ENCODE data around the gene PLEKHJ1. TPM values are rescaled to one million over a fixed set of nuclear protein-coding genes. Genes with fewer than 3 reads are reported as not detected.

Gene PLEKHJ1
- total and polyA plus RNA-seq, 2 of the 8 experiments (the other 6 are each of a cell fraction or from before 2014, with no cell fraction given) = 135 to 187 TPM

GRCh38 chr19:2273356-2274184 is 37.4 kb upstream of the PLEKHJ1 start (continued):
- no peak for TF ChIP-seq CHD1 (IDR thresholded peaks at IDR 0.05; ENCODE audit: low read depth, low read length)
- TF ChIP-seq BRCA1 (IDR thresholded peaks at IDR 0.05; ENCODE audit: low read depth, low read length) = no peak
- TF ChIP-seq CBX8 (IDR thresholded peaks at IDR 0.05; ENCODE audit: borderline replicate concordance, low read depth, low read length) = no peak
- no peak for TF ChIP-seq BACH1 (IDR thresholded peaks at IDR 0.05; ENCODE audit: low read length)
- TF ChIP-seq TAF1 (IDR thresholded peaks at IDR 0.05; ENCODE audit: low read depth, low read length) = peak; percentile 49
- no peak for TF ChIP-seq RXRA (IDR thresholded peaks at IDR 0.05; ENCODE audit: insufficient read depth, low read depth, low read length)
- no peak for TF ChIP-seq HDAC2 (IDR thresholded peaks at IDR 0.05; ENCODE audit: borderline replicate concordance in 1 of 2, low read depth in 2 of 2, low read length in 2 of 2)
- peak; percentile 98 for TF ChIP-seq GABPA (IDR thresholded peaks at IDR 0.05; ENCODE audit: borderline replicate concordance, insufficient read depth, low read length)
- TF ChIP-seq CTBP2 (IDR thresholded peaks at IDR 0.05; ENCODE audit: borderline replicate concordance, insufficient read depth, insufficient read length, low read length) = no peak
- TF ChIP-seq HDAC6 (IDR thresholded peaks at IDR 0.05; ENCODE audit: low read depth, low read length) = no peak
- peak; percentile 82 for TF ChIP-seq TAF7 (optimal IDR thresholded peaks at IDR 0.05; ENCODE audit: borderline replicate concordance, low read depth, low read length)
- TF ChIP-seq POU5F1 (IDR thresholded peaks at IDR 0.05; ENCODE audit: low read depth, low read length) = peak; percentile 6; the same call in 1 of the 2 replicates
- TF ChIP-seq SP1 (IDR thresholded peaks at IDR 0.05; ENCODE audit: low read depth, low read length) = no peak
- no peak for TF ChIP-seq KDM1A (IDR thresholded peaks at IDR 0.05; ENCODE audit: borderline replicate concordance, low read length)
- no peak for TF ChIP-seq JUN (IDR thresholded peaks at IDR 0.05; ENCODE audit: low read depth, low read length)
- TF ChIP-seq CHD2 (IDR thresholded peaks at IDR 0.05; ENCODE audit: low read length) = peak; percentile 45
- no peak for TF ChIP-seq KDM4A (IDR thresholded peaks at IDR 0.05; ENCODE audit: low read depth, low read length, severe bottlenecking)
- no peak for TF ChIP-seq SP4 (IDR thresholded peaks at IDR 0.05; ENCODE audit: low read length)
- no peak for TF ChIP-seq EZH2 (IDR thresholded peaks at IDR 0.05; ENCODE audit: low read depth, low read length, severe bottlenecking)
- no peak for TF ChIP-seq E2F6 (IDR thresholded peaks at IDR 0.05)
- peak; percentile 41 for TF ChIP-seq ASH2L (IDR thresholded peaks at IDR 0.05; ENCODE audit: low read length)
- TF ChIP-seq SUZ12 (IDR thresholded peaks at IDR 0.05; ENCODE audit: low read length) = no peak
- TF ChIP-seq MAX (IDR thresholded peaks at IDR 0.05) = peak; percentile 75
- no peak for TF ChIP-seq SIRT6 (IDR thresholded peaks at IDR 0.05; ENCODE audit: low read length)
